IPS-18c (cell line): Measurements from ENCODE around the gene DYRK2.

Experiments
- H3K4me3 ChIP-seq: 2 replicates; pipeline ENCODE4 v1.7.0; 2013; ENCODE audit warnings: low read depth, mild to moderate bottlenecking, low read length, moderate library complexity; ENCODE audit not compliant: insufficient read depth
- H3K9me3 ChIP-seq: one replicate; pipeline ENCODE4 v1.6.1; 2013; ENCODE audit warnings: mild to moderate bottlenecking, low read length, moderate library complexity; ENCODE audit not compliant: control insufficient read depth, insufficient read depth

DYRK2 gene

DNA sequence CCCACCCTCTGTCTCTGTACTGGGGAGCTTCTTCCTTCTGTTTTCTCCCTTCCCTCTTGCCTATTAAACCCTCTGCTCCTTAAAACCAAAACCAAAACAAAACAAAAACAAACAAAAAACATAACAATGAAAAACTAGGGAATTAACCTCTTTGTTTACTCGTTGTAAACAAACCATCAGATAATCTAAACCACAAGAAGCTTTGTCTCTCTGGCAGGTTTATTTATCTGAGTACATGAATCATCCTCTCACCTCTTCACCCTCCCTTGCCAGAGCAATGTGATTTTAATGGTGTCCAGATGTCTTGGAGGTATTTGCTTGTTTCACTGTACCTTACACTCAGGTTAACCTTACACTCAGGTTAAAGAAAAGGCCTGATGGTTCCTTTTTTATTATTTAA, 66.1 kb downstream of the DYRK2 start:
- Histone ChIP-seq H3K9me3 (no peaks in the 10 kb centered on the region), H3K4me3 (no peak overlapping the region)
